Endothelial cell of umbilical vein (primary cell): Measurements from ENCODE around the gene KCTD20. TPM values are rescaled to one million over a fixed set of nuclear protein-coding genes. Genes with fewer than 3 reads are reported as not detected.

ENCODE experiments used
- BruUV-seq: library from RNA; stranded (reverse); fragments of 400-500 nt; replicated peaks from 2 replicates; lab custom pipeline; 2021; lab: Mats Ljungman, UMichigan
- CTCF ChIA-PET: fragments of 300-600, 350-600 bp; sonication (Branson Sonifier 250); formaldehyde crosslinking; loops from one replicate; lab custom pipeline; 2021; ENCODE audit warnings: antibody characterized with exemption, inconsistent platforms; lab: Charles Lee
- POLR2A ChIA-PET: fragments of 300-600, 350-600 bp; sonication (Branson Sonifier 250); formaldehyde crosslinking; loops from one replicate; lab custom pipeline; 2021; ENCODE audit warnings: antibody characterized with exemption, inconsistent platforms; lab: Charles Lee
- DNase-seq: peaks from one replicate; pipeline ENCODE4 v3.0.0-alpha.2; 2011; ENCODE audit warnings: low read depth, low spot score
- FAIRE-seq: peaks from 2 replicates; lab custom pipeline; 2011; peaks lifted over from hg19 to GRCh38; lab: Jason Lieb, UNC
- H2AFZ ChIP-seq: 2 replicates; pipeline ENCODE4 v1.6.0; 2012; ENCODE audit warnings: low read depth, low read length, control low read depth, inconsistent platforms
- H3K27ac ChIP-seq: 2 replicates; pipeline ENCODE4 v1.5.1; 2011; ENCODE audit warnings: low read depth, mild to moderate bottlenecking, control low read depth, low read length, moderate library complexity; ENCODE audit not compliant: insufficient read depth
- H3K27me3 ChIP-seq, 2 experiments: 2 replicates each; pipeline versions ENCODE4 v1.6.0 to v1.6.1; 2011; ENCODE audit warnings: low read length in 2 of 2, mixed read lengths in 1 of 2; ENCODE audit not compliant: control insufficient read depth in 2 of 2, insufficient read depth in 2 of 2
- H3K36me3 ChIP-seq, 2 experiments: 2 replicates in 1 of 2; 3 replicates in 1 of 2; pipeline ENCODE4 v1.5.1; 2011; ENCODE audit warnings: low read length in 2 of 2, mild to moderate bottlenecking in 1 of 2, moderate library complexity in 1 of 2; ENCODE audit not compliant: control insufficient read depth in 2 of 2, insufficient read depth in 2 of 2; ENCODE audit errors: extremely low read depth in 1 of 2
- H3K4me1 ChIP-seq: 3 replicates; pipeline ENCODE4 v1.5.1; 2011; ENCODE audit warnings: mild to moderate bottlenecking, low read length; ENCODE audit not compliant: control insufficient read depth, insufficient read depth; ENCODE audit errors: extremely low read depth
- H3K4me2 ChIP-seq: 2 replicates; pipeline ENCODE4 v1.6.1; 2011; ENCODE audit warnings: low read length, control low read depth, mixed read lengths; ENCODE audit not compliant: insufficient read depth
- H3K4me3 ChIP-seq, 3 experiments: fragments of 200-600 bp in 1 of 3; sonication (generic), shearing (Covaris generic) in 1 of 3; replicated peaks in 1 of 3; 2 replicates each; pipeline ENCODE4 v1.5.1; 2011 to 2016; ENCODE audit warnings: control low read depth in 3 of 3, low read length in 3 of 3, mild to moderate bottlenecking in 2 of 3, inconsistent platforms in 1 of 3, low read depth in 1 of 3, moderate library complexity in 1 of 3; ENCODE audit not compliant: insufficient read depth in 1 of 3
- H3K79me2 ChIP-seq: 2 replicates; pipeline ENCODE4 v1.6.0; 2012; ENCODE audit warnings: low read length, inconsistent platforms; ENCODE audit not compliant: control insufficient read depth, insufficient read depth
- H3K9ac ChIP-seq: replicated peaks from 2 replicates; pipeline ENCODE3; 2011; ENCODE audit warnings: low read length, control low read depth; ENCODE audit not compliant: insufficient read depth; ENCODE audit errors: extremely low read depth
- H3K9me1 ChIP-seq: replicated peaks from 3 replicates; pipeline ENCODE4 v1.6.0; 2011; ENCODE audit warnings: mild to moderate bottlenecking, low read length; ENCODE audit not compliant: control insufficient read depth, insufficient read depth; ENCODE audit errors: extremely low read depth
- H3K9me3 ChIP-seq: replicated peaks from 2 replicates; pipeline ENCODE4 v1.5.1; 2012; ENCODE audit warnings: low read length, inconsistent platforms; ENCODE audit not compliant: control insufficient read depth, insufficient read depth
- H4K20me1 ChIP-seq: replicated peaks from 2 replicates; pipeline ENCODE3; 2011; ENCODE audit warnings: mild to moderate bottlenecking, low read length; ENCODE audit not compliant: control insufficient read depth, insufficient read depth; ENCODE audit errors: extremely low read depth
- EZH2 ChIP-seq: IDR thresholded peaks from 2 replicates; pipeline ENCODE4 v1.6.1; 2012; ENCODE audit warnings: borderline replicate concordance, low read depth, mild to moderate bottlenecking, moderate library complexity, low read length, inconsistent platforms; ENCODE audit not compliant: severe bottlenecking
- FOS ChIP-seq: IDR thresholded peaks from 2 replicates; pipeline ENCODE4 v1.6.1; 2011; ENCODE audit warnings: mild to moderate bottlenecking, low read length, moderate library complexity, borderline replicate concordance; ENCODE audit not compliant: insufficient read depth
- GATA2 ChIP-seq: IDR thresholded peaks from 2 replicates; pipeline ENCODE4 v1.7.0; 2011; ENCODE audit warnings: low read depth, mild to moderate bottlenecking, moderate library complexity, mixed read lengths, low read length; ENCODE audit not compliant: insufficient read length, insufficient read depth
- JUN ChIP-seq: IDR thresholded peaks from 2 replicates; pipeline ENCODE4 v1.6.1; 2011; ENCODE audit warnings: borderline replicate concordance, low read depth; ENCODE audit not compliant: insufficient read length, insufficient read depth
- MAX ChIP-seq: IDR thresholded peaks from 2 replicates; pipeline ENCODE4 v1.6.1; 2011; ENCODE audit not compliant: insufficient read depth, insufficient read length
- MYC ChIP-seq: IDR thresholded peaks from one replicate; pipeline ENCODE4 v1.6.1; 2011; ENCODE audit warnings: mild to moderate bottlenecking, low read depth, low read length
- POLR2A ChIP-seq: IDR thresholded peaks from 2 replicates; pipeline ENCODE4 v1.6.1; 2012; ENCODE audit warnings: low read depth, mild to moderate bottlenecking, control low read depth, low read length
- POLR2AphosphoS5 ChIP-seq: IDR thresholded peaks from 2 replicates; pipeline ENCODE4 v1.6.1; 2012; ENCODE audit warnings: low read depth, mild to moderate bottlenecking, control low read depth, low read length, moderate library complexity; ENCODE audit not compliant: insufficient read depth
- dilution Hi-C: fragments of 300-500 bp; cut with MboI; formaldehyde crosslinking; loops from one replicate; pipeline ENCODE4 v1.15.0; 2019; ENCODE audit warnings: low sequenced_read_pairs; ENCODE audit not compliant: extremely low pct_ligation_motif_present
- intact Hi-C: fragments of 100-400 bp; cut with micrococcal nuclease; formaldehyde crosslinking; loops from one replicate; pipeline ENCODE4 v1.10.0; 2022
- polyA plus RNA-seq, 4 experiments: library from polyadenylated mRNA; depleted of rRNA in 3 of 4; stranded (reverse) in 3 of 4; unstranded in 1 of 4; fragments of >200 nt; gene quantifications; 2 replicates each; pipeline versions ENCODE4 v1.2.1 to v1.2.3, GENCODE V29; 2011 to 2012; ENCODE audit warnings: missing spikeins in 1 of 4
- total RNA-seq: library from RNA; stranded (reverse); gene quantifications from 2 replicates; pipeline ENCODE4 v1.2.3, GENCODE V29; 2021
- TF ChIP-seq, protein P1 (sequence below), 2 donors: IDR thresholded peaks; 1 replicate in 1 of 2; 2 replicates in 1 of 2; pipeline ENCODE4 v1.5.1; 2011; ENCODE audit warnings: low read length in 2 of 2, mild to moderate bottlenecking in 2 of 2, moderate library complexity in 2 of 2, control low read depth in 1 of 2, inconsistent platforms in 1 of 2, low read depth in 1 of 2; ENCODE audit not compliant: insufficient read depth in 1 of 2; ENCODE audit errors: extremely low read depth in 1 of 2

The KCTD20 gene
- total and polyA plus RNA-seq, 2 donors (not counting 3 experiments of a cell fraction or from before 2014, with no cell fraction given), result 26.2 to 47.2 TPM

GRCh38 chr6:36524871-36525270, 82.1 kb downstream of the KCTD20 start:
- ChIA-PET POLR2A (no interaction called here), CTCF (no interaction called here)
- Histone ChIP-seq H3K27me3 (no peaks in the 10 kb centered on the region), H3K4me3 (no peak overlapping the region), H3K9ac (no peak overlapping the region), H3K36me3 (peaks cover 7 to 11% of the 10 kb centered on the region in 2 experiments), H2AFZ (no peak overlapping the region), H3K9me3 (no peaks in the 10 kb centered on the region), H3K4me2 (no peak overlapping the region), H3K79me2 (peaks cover 7% of the 10 kb centered on the region), H3K9me1 (no peaks in the 10 kb centered on the region), H3K4me1 (peaks cover 6% of the 10 kb centered on the region), H4K20me1 (no peaks in the 10 kb centered on the region), H3K27ac (no peak overlapping the region)
- dilution Hi-C loops (no loop called here), intact Hi-C loops (no loop called here)
- TF ChIP-seq POLR2AphosphoS5, result no peak
- no peak for TF ChIP-seq EZH2
- TF ChIP-seq, protein P1, sequence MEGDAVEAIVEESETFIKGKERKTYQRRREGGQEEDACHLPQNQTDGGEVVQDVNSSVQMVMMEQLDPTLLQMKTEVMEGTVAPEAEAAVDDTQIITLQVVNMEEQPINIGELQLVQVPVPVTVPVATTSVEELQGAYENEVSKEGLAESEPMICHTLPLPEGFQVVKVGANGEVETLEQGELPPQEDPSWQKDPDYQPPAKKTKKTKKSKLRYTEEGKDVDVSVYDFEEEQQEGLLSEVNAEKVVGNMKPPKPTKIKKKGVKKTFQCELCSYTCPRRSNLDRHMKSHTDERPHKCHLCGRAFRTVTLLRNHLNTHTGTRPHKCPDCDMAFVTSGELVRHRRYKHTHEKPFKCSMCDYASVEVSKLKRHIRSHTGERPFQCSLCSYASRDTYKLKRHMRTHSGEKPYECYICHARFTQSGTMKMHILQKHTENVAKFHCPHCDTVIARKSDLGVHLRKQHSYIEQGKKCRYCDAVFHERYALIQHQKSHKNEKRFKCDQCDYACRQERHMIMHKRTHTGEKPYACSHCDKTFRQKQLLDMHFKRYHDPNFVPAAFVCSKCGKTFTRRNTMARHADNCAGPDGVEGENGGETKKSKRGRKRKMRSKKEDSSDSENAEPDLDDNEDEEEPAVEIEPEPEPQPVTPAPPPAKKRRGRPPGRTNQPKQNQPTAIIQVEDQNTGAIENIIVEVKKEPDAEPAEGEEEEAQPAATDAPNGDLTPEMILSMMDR (IDR thresholded peaks at IDR 0.05; ENCODE audit: extremely low read depth in 1 of 2, insufficient read depth in 1 of 2, low read depth in 1 of 2, low read length in 2 of 2), result no peak
- DNase-seq, result no peak
- BruUV-seq, result no TSS peak
- FAIRE-seq, result no peak

- Histone ChIP-seq H4K20me1 (no peaks in the 10 kb centered on the region), H3K9ac (no peak overlapping the region), H3K4me2 (no peak overlapping the region), H3K4me3 (no peak overlapping the region), H3K27me3 (no peaks in the 10 kb centered on the region), H3K9me3 (no peaks in the 10 kb centered on the region), H3K36me3 (peaks cover 7 to 11% of the 10 kb centered on the region in 2 experiments), H2AFZ (no peak overlapping the region), H3K4me1 (peaks cover 6% of the 10 kb centered on the region), H3K27ac (no peak overlapping the region), H3K9me1 (no peaks in the 10 kb centered on the region), H3K79me2 (peaks cover 7% of the 10 kb centered on the region)
- BruUV-seq, result no TSS peak
- ChIA-PET POLR2A (no interaction called here), CTCF (no interaction called here)
- no peak for TF ChIP-seq MAX
- TF ChIP-seq FOS, result no peak
- TF ChIP-seq POLR2AphosphoS5, result no peak
- TF ChIP-seq MYC, result no peak
- TF ChIP-seq JUN, result no peak
- no peak for TF ChIP-seq EZH2
- TF ChIP-seq GATA2, result no peak
- TF ChIP-seq, protein P1 (IDR thresholded peaks at IDR 0.05; ENCODE audit: extremely low read depth in 1 of 2, insufficient read depth in 1 of 2, low read depth in 1 of 2, low read length in 2 of 2), result no peak
- no peak for TF ChIP-seq POLR2A
- dilution Hi-C loops, result no loop called here
- DNase-seq (no peak), FAIRE-seq (no peak)
- intact Hi-C loops, result no loop called here
These were observed 82.5 kb downstream of the KCTD20 start for GRCh38 chr6:36525346-36525745.
